ENCODE data around the gene FANCE. TPM values are rescaled to one million over a fixed set of nuclear protein-coding genes. Genes with fewer than 3 reads are reported as not detected.

Gene FANCE
- total RNA-seq, 1 experiment from 2014 or later: 6.9 TPM

- ChIA-PET CTCF (interaction anchor here (0.7 kb wide), 1 partner anchor 254 kb away, joined by 5 read pairs; no protein-coding TSS in a partner anchor), POLR2A (ENCODE audit: unreplicated experiment) (no interaction called here)
- Histone ChIP-seq H3K9me2 (ENCODE audit: insufficient read depth) (no peaks in the 10 kb centered on the region), H2AFZ (no peak overlapping the region), H3K4me2 (no peak overlapping the region; the same call in 1 of the 2 replicates), H3K27ac (peak overlapping the region; percentile 100; the same call in 1 of the 2 replicates), H3K4me1 (replicated peaks; ENCODE audit: insufficient read depth) (peaks cover 39% of the 10 kb centered on the region), H3K27me3 (ENCODE audit: insufficient read depth, low read depth) (no peaks in the 10 kb centered on the region), H4K20me1 (ENCODE audit: insufficient read depth) (no peaks in the 10 kb centered on the region), H3K79me2 (ENCODE audit: low read depth) (peaks cover 23% of the 10 kb centered on the region), H3K4me3 (no peak overlapping the region), H3F3A (ENCODE audit: insufficient read depth, low read depth) (peaks cover 27% of the 10 kb centered on the region), H3K36me3 (ENCODE audit: low read depth) (no peaks in the 10 kb centered on the region), H3K9me3 (ENCODE audit: insufficient read depth, low read depth) (no peaks in the 10 kb centered on the region)
- no TSS peak for BruUV-seq (replicated peaks)
- no peak for DNase-seq
- intact Hi-C loops (cut with micrococcal nuclease; ENCODE audit: unreplicated experiment): no loop called here
- TF ChIP-seq EZH2 (IDR thresholded peaks at IDR 0.05; ENCODE audit: low read depth) (no peak), CTCF (conservative IDR thresholded peaks at IDR 0.05) (no peak)
These were observed 48.3 kb upstream of the FANCE start for GRCh38 chr6:35403544-35404442.

GRCh38 chr6:35406711-35407485, 45.2 kb upstream of the FANCE start:
- ChIA-PET CTCF (interaction anchor here (0.6 kb wide), 1 partner anchor 201 kb away, joined by 7 read pairs; no protein-coding TSS in a partner anchor), POLR2A (ENCODE audit: unreplicated experiment) (no interaction called here)
- Histone ChIP-seq H3K9me2 (ENCODE audit: insufficient read depth) (no peaks in the 10 kb centered on the region), H3K4me1 (replicated peaks; ENCODE audit: insufficient read depth) (peaks cover 16% of the 10 kb centered on the region), H3K36me3 (ENCODE audit: low read depth) (no peaks in the 10 kb centered on the region), H2AFZ (no peak overlapping the region), H3K79me2 (ENCODE audit: low read depth) (peaks cover 23% of the 10 kb centered on the region), H3K27ac (no peak overlapping the region), H3K9me3 (ENCODE audit: insufficient read depth, low read depth) (no peaks in the 10 kb centered on the region), H3F3A (ENCODE audit: insufficient read depth, low read depth) (peaks cover 5% of the 10 kb centered on the region), H3K27me3 (ENCODE audit: insufficient read depth, low read depth) (no peaks in the 10 kb centered on the region), H3K4me3 (no peak overlapping the region), H4K20me1 (ENCODE audit: insufficient read depth) (no peaks in the 10 kb centered on the region), H3K4me2 (no peak overlapping the region)
- BruUV-seq (replicated peaks): no TSS peak
- intact Hi-C loops (cut with micrococcal nuclease; ENCODE audit: unreplicated experiment): no loop called here
- TF ChIP-seq CTCF (conservative IDR thresholded peaks at IDR 0.05) (no peak), EZH2 (IDR thresholded peaks at IDR 0.05; ENCODE audit: low read depth) (no peak)
- DNase-seq: no peak

- TF ChIP-seq EZH2 (IDR thresholded peaks at IDR 0.05; ENCODE audit: low read depth) (no peak), CTCF (conservative IDR thresholded peaks at IDR 0.05) (no peak)
- H4K20me1 ChIP-seq (ENCODE audit: insufficient read depth): no peaks in the 10 kb centered on the region
- H3K9me3 ChIP-seq (ENCODE audit: insufficient read depth, low read depth): no peaks in the 10 kb centered on the region
- no peak overlapping the region for H3K4me2 ChIP-seq
- H3F3A ChIP-seq (ENCODE audit: insufficient read depth, low read depth): no peaks in the 10 kb centered on the region
- POLR2A ChIA-PET (ENCODE audit: unreplicated experiment): no interaction called here
- no peak overlapping the region for H3K27ac ChIP-seq
- no TSS peak for BruUV-seq (replicated peaks)
- H3K27me3 ChIP-seq (ENCODE audit: insufficient read depth, low read depth): no peaks in the 10 kb centered on the region
- CTCF ChIA-PET: no interaction called here
- H3K9me2 ChIP-seq (ENCODE audit: insufficient read depth): no peaks in the 10 kb centered on the region
- no peak for DNase-seq
- no peaks in the 10 kb centered on the region for H3K36me3 ChIP-seq (ENCODE audit: low read depth)
- H2AFZ ChIP-seq: no peak overlapping the region
- H3K4me1 ChIP-seq (replicated peaks; ENCODE audit: insufficient read depth): no peaks in the 10 kb centered on the region
- intact Hi-C loops (cut with micrococcal nuclease; ENCODE audit: unreplicated experiment): no loop called here
- no peak overlapping the region for H3K4me3 ChIP-seq
- peaks cover 6% of the 10 kb centered on the region; the same call in 1 of the 2 replicates for H3K79me2 ChIP-seq (ENCODE audit: low read depth)
These were observed 42.9 kb upstream of the FANCE start for GRCh38 chr6:35409245-35409644.
